Hepatocyte (in vitro differentiated cells): ENCODE results near the gene NDUFB11.

ENCODE experiments used
- EZH2 ChIP-seq: fragments of 200-600 bp; sonication (generic); IDR thresholded peaks from 2 replicates; pipeline ENCODE4 v1.6.1; 2016; ENCODE audit warnings: antibody characterized with exemption, mild to moderate bottlenecking, borderline replicate concordance
- TF ChIP-seq, protein P1 (sequence below): fragments of 200-600 bp; sonication (generic); IDR thresholded peaks from 2 replicates; pipeline ENCODE4 v1.5.1; 2016; ENCODE audit warnings: antibody characterized with exemption, mild to moderate bottlenecking; ENCODE audit not compliant: poor library complexity

DNA sequence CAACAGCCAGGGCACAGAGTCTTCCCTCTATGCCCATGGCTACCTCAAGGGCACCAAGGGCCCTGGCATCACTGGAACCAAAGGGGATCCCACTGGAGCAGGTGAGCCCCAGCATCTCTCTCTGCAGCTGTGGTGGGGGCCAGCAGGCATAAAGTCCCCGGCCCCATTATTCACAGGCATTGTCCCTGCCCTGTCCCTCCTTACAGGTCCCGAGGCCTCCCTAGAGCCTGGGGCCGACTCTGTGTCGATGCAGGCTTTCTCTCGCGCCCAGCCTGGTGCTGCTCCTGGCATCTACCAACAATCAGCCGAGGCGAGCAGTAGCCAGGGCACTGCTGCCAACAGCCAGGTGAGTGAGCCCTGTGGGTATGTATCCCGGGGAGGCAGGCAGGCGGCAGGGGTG, 36.8 kb upstream of the NDUFB11 start:
- TF ChIP-seq, protein P1, sequence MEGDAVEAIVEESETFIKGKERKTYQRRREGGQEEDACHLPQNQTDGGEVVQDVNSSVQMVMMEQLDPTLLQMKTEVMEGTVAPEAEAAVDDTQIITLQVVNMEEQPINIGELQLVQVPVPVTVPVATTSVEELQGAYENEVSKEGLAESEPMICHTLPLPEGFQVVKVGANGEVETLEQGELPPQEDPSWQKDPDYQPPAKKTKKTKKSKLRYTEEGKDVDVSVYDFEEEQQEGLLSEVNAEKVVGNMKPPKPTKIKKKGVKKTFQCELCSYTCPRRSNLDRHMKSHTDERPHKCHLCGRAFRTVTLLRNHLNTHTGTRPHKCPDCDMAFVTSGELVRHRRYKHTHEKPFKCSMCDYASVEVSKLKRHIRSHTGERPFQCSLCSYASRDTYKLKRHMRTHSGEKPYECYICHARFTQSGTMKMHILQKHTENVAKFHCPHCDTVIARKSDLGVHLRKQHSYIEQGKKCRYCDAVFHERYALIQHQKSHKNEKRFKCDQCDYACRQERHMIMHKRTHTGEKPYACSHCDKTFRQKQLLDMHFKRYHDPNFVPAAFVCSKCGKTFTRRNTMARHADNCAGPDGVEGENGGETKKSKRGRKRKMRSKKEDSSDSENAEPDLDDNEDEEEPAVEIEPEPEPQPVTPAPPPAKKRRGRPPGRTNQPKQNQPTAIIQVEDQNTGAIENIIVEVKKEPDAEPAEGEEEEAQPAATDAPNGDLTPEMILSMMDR = no peak
- no peak for TF ChIP-seq EZH2
